HL-60 (cell line): Measurements from ENCODE around the gene DNAI2.

Experiments
- DNase-seq, 2 experiments: peaks; one replicate each; pipeline ENCODE4 v3.0.0-alpha.2; 2010 to 2020; ENCODE audit warnings: low read depth in 1 of 2, low spot score in 1 of 2
- H3K27ac ChIP-seq: fragments of 250-450 bp; sonication (Bioruptor Pico); replicated peaks from 2 replicates; pipeline ENCODE4 v1.5.1; 2020; ENCODE audit warnings: mild to moderate bottlenecking, moderate library complexity
- H3K27me3 ChIP-seq: fragments of 250-450 bp; sonication (Bioruptor Pico); 2 replicates; pipeline ENCODE4 v1.5.1; 2021; ENCODE audit warnings: mild to moderate bottlenecking, moderate library complexity; ENCODE audit not compliant: insufficient read depth, poor library complexity, severe bottlenecking
- H3K4me3 ChIP-seq: replicated peaks from 2 replicates; pipeline ENCODE4 v1.5.1; 2011; ENCODE audit warnings: mild to moderate bottlenecking, control low read depth, low read length; ENCODE audit not compliant: insufficient read depth
- CTCF ChIP-seq: IDR thresholded peaks from one replicate; pipeline ENCODE4 v1.5.1; 2011; ENCODE audit warnings: low read length, control low read depth, inconsistent platforms; ENCODE audit not compliant: insufficient read depth
- GABPA ChIP-seq: IDR thresholded peaks from 2 replicates; pipeline ENCODE4 v1.6.1; 2012; ENCODE audit warnings: low read depth
- POLR2AphosphoS5 ChIP-seq: IDR thresholded peaks from 2 replicates; pipeline ENCODE4 v1.6.1; 2012; ENCODE audit warnings: low read depth
- REST ChIP-seq: IDR thresholded peaks from 2 replicates; pipeline ENCODE4 v1.6.1; 2012; ENCODE audit warnings: low read depth; ENCODE audit not compliant: insufficient replicate concordance
- SPI1 ChIP-seq: IDR thresholded peaks from 2 replicates; pipeline ENCODE4 v1.6.1; 2012; ENCODE audit warnings: low read depth, mild to moderate bottlenecking, borderline replicate concordance

The DNAI2 gene

GRCh38 chr17:74330446-74330845 is 56.4 kb downstream of the DNAI2 start:
- no peak overlapping the region for H3K27ac ChIP-seq
- no peak overlapping the region for H3K4me3 ChIP-seq
- TF ChIP-seq REST: no peak
- no peak for TF ChIP-seq SPI1
- no peak for TF ChIP-seq GABPA
- no peak for TF ChIP-seq CTCF
- no peak for TF ChIP-seq POLR2AphosphoS5
- peaks cover 21% of the 10 kb centered on the region for H3K27me3 ChIP-seq
- no peak for DNase-seq

- TF ChIP-seq REST: no peak
- TF ChIP-seq POLR2AphosphoS5: no peak
- no peak for TF ChIP-seq SPI1
- no peak for TF ChIP-seq CTCF
- TF ChIP-seq GABPA: no peak
- no peak overlapping the region for H3K4me3 ChIP-seq
- H3K27me3 ChIP-seq: peaks cover 10% of the 10 kb centered on the region
- H3K27ac ChIP-seq: no peak overlapping the region
- no peak for DNase-seq
Observed at GRCh38 chr17:74332017-74332650, 58.1 kb downstream of the DNAI2 start.

GRCh38 chr17:74332763-74333283 is 58.8 kb downstream of the DNAI2 start:
- Histone ChIP-seq H3K4me3 (no peak overlapping the region), H3K27me3 (peaks cover 6% of the 10 kb centered on the region), H3K27ac (no peak overlapping the region)
- DNase-seq: no peak
- no peak for TF ChIP-seq REST
- TF ChIP-seq CTCF: no peak
- TF ChIP-seq POLR2AphosphoS5: no peak
- no peak for TF ChIP-seq GABPA
- no peak for TF ChIP-seq SPI1
